ENCODE results near the gene SERINC3. TPM values are rescaled to one million over a fixed set of nuclear protein-coding genes. Genes with fewer than 3 reads are reported as not detected.

Gene SERINC3
- total and polyA plus RNA-seq, 2 of the 8 experiments (the other 6 are each of a cell fraction or from before 2014, with no cell fraction given), result 47.2 to 66.0 TPM

GRCh38 chr20:44527716-44528199, 5.9 kb upstream of the SERINC3 start:
- POLR2A ChIA-PET (ENCODE audit: partially characterized antibody), result interaction anchor here (0.7 kb wide), 1 partner anchor 319 kb away, joined by 3 read pairs; no protein-coding TSS in a partner anchor
- peaks cover 0 to 9% (median 4%) of the 10 kb centered on the region in 4 experiments; a peak in 3 of 7 replicates for H3K4me1 ChIP-seq (replicated peaks in 1 of 4; ENCODE audit: control insufficient read depth in 3 of 4, insufficient read depth in 4 of 4, low read length in 3 of 4)
- no peaks in the 10 kb centered on the region; the same call in 1 of the 2 replicates for H3K79me1 ChIP-seq (ENCODE audit: low read depth, low read length)
- H2BK120ac ChIP-seq (replicated peaks; ENCODE audit: low read depth, low read length), result no peak overlapping the region
- H3K27ac ChIP-seq (ENCODE audit: low read depth, low read length), result no peak overlapping the region
- no peaks in the 10 kb centered on the region; a peak in 1 of 4 replicates for H3K9me3 ChIP-seq (ENCODE audit: insufficient read depth in 2 of 2, low read depth in 1 of 2, low read length in 1 of 2)
- no peak overlapping the region for H2BK20ac ChIP-seq (ENCODE audit: low read length)
- H3K79me2 ChIP-seq (ENCODE audit: control insufficient read depth in 1 of 2, insufficient read depth in 2 of 2, low read length in 2 of 2), result no peaks in the 10 kb centered on the region
- no peak overlapping the region for H4K8ac ChIP-seq (ENCODE audit: extremely low read depth, insufficient read depth, low read length)
- no peak overlapping the region for H3K14ac ChIP-seq (ENCODE audit: insufficient read length)
- H3K4ac ChIP-seq (replicated peaks; ENCODE audit: insufficient read length, low read depth, low read length), result no peak overlapping the region
- no peak overlapping the region for H2BK12ac ChIP-seq (ENCODE audit: low read depth, low read length)
- H3K4me2 ChIP-seq (ENCODE audit: insufficient read depth in 1 of 2, low read depth in 2 of 2, low read length in 2 of 2), result no peak overlapping the region
- no peak overlapping the region for H2AK5ac ChIP-seq (ENCODE audit: low read depth, low read length)
- H3K27me3 ChIP-seq (replicated peaks in 1 of 4; ENCODE audit: control insufficient read depth in 3 of 4, extremely low read depth in 1 of 4, insufficient read depth in 3 of 4, low read length in 3 of 4), result no peaks in the 10 kb centered on the region
- no peak overlapping the region for H3K18ac ChIP-seq (ENCODE audit: extremely low read depth, low read length)
- no peak overlapping the region for H4K5ac ChIP-seq (ENCODE audit: insufficient read length, low read depth, low read length)
- H2BK15ac ChIP-seq (ENCODE audit: low read length), result no peak overlapping the region
- H3K36me3 ChIP-seq (ENCODE audit: control insufficient read depth in 2 of 4, insufficient read depth in 4 of 4, low read length in 3 of 4), result no peaks in the 10 kb centered on the region
- no peak overlapping the region for H3K4me3 ChIP-seq (ENCODE audit: extremely low read depth in 1 of 4, insufficient read depth in 2 of 4, low read depth in 3 of 4, low read length in 4 of 4)
- DNase-seq (ENCODE audit: low read depth in 1 of 2, low spot score in 2 of 2) (no peak), FAIRE-seq (no peak)
- no peak overlapping the region for H2AFZ ChIP-seq (ENCODE audit: low read length)
- no peak overlapping the region for H4K91ac ChIP-seq (replicated peaks; ENCODE audit: insufficient read length, low read length)
- H4K20me1 ChIP-seq (replicated peaks in 1 of 2; ENCODE audit: control insufficient read depth in 1 of 2, insufficient read depth in 2 of 2, low read length in 2 of 2), result no peaks in the 10 kb centered on the region
- H3K23me2 ChIP-seq (ENCODE audit: low read depth, low read length), result peaks cover 6% of the 10 kb centered on the region; the same call in 1 of the 2 replicates
- no peak overlapping the region for H3K9ac ChIP-seq (replicated peaks in 1 of 4; ENCODE audit: extremely low read depth in 1 of 4, low read depth in 3 of 4, low read length in 3 of 4)
- no peak overlapping the region for H3K56ac ChIP-seq (replicated peaks; ENCODE audit: insufficient read length, low read depth, low read length)
- 78% methylated on average over 4 of the region's 4 CpGs; no CpG with 5 or more reads in 1 of the 2 experiments for WGBS, 2 experiments (ENCODE audit: extremely low coverage in 1 of 2, insufficient coverage in 1 of 2, insufficient read length in 1 of 2, insufficient replicate concordance in 2 of 2, low coverage in 1 of 2, low lambda C conversion rate in 2 of 2, missing lambda C conversion rate in 1 of 2)
- no peak overlapping the region for H2BK5ac ChIP-seq (ENCODE audit: low read depth, low read length)
- no peak for TF ChIP-seq SIRT6 (IDR thresholded peaks at IDR 0.05; ENCODE audit: low read length)
- no peak for TF ChIP-seq FOSL1 (IDR thresholded peaks at IDR 0.05; ENCODE audit: insufficient read depth, low read depth, low read length)
- TF ChIP-seq POLR2AphosphoS5 (IDR thresholded peaks at IDR 0.05; ENCODE audit: low read depth, low read length), result no peak
- no peak for TF ChIP-seq MAX (IDR thresholded peaks at IDR 0.05)
- no peak for TF ChIP-seq SP4 (IDR thresholded peaks at IDR 0.05; ENCODE audit: low read length)
- TF ChIP-seq BRCA1 (IDR thresholded peaks at IDR 0.05; ENCODE audit: low read depth, low read length), result no peak
- TF ChIP-seq EZH2 (IDR thresholded peaks at IDR 0.05; ENCODE audit: low read depth, low read length, severe bottlenecking), result no peak
- no peak for TF ChIP-seq BACH1 (IDR thresholded peaks at IDR 0.05; ENCODE audit: low read length)
- no peak for TF ChIP-seq SP2 (IDR thresholded peaks at IDR 0.05; ENCODE audit: low read length)
- CTCF ChIA-PET (ENCODE audit: partially characterized antibody), result interaction anchor here (1.0 to 2.1 kb wide), 2 partner anchors 11 to 82 kb away, joined by 3 to 6 read pairs; no protein-coding TSS in a partner anchor
- no peak overlapping the region for H3K23ac ChIP-seq (ENCODE audit: insufficient read length)
